Measurements from ENCODE around the gene TMEM94. TPM values are rescaled to one million over a fixed set of nuclear protein-coding genes. Genes with fewer than 3 reads are reported as not detected.
A peak's percentile ranks its signal among the peaks of the same experiment; 100 is the strongest.
"Not testable (repeated sequence)": the region's sequence is repeated elsewhere in the genome, so short reads cannot be mapped to it uniquely, and the experiment has no call there.

The TMEM94 gene
- total RNA-seq, 4 donors from 2014 or later: 128 to 708 (median 280) TPM

DNA sequence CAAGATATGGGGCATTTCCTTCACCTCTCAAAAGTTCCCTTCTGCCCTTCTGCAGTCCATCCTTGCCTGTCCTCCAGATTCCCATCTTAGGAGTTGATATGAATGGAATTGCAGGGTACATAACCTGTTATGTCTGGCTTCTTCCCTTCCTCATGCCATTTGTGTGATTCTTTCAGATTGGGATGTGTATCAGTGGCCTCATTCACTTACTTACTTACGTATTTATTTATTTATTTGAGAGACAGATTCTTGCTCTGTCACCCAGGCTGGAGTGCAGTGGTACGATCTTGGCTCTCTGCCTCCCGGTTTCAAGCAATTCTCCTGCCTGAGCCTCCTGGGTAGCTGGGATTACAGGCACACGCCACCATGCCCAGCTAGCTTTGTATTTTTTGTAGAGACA, 6.2 kb upstream of the TMEM94 start:
- Histone ChIP-seq H3K4me1 (peaks cover 0 to 8% (median under 1%) of the 10 kb centered on the region in 4 donors), H3K36me3 (no peaks in the 10 kb centered on the region), H3K27ac (no peak overlapping the region), H3K27me3 (no peaks in the 10 kb centered on the region), H3K4me3 (no peak overlapping the region), H3K9me3 (no peaks in the 10 kb centered on the region)
- in situ Hi-C loops (cut with MboI; ENCODE audit: low pct_ligation_motif_present in 1 of 4, low pct_unique_long_range_greater_than_20kb in 1 of 4, low sequenced_read_pairs in 3 of 4) (no loop called here), intact Hi-C loops (cut with DNase I; ENCODE audit: low total_unique reads) (no loop called here)
- 17 to 81% methylated on average over 1 to 4 of the region's 4 CpGs for WGBS, 2 donors (ENCODE audit: low coverage in 1 of 2)
- DNase-seq: no peak
- TF ChIP-seq EP300 (IDR thresholded peaks at IDR 0.05; ENCODE audit: low read depth): no peak
- TF ChIP-seq POLR2AphosphoS5 (IDR thresholded peaks at IDR 0.05): no peak

DNA sequence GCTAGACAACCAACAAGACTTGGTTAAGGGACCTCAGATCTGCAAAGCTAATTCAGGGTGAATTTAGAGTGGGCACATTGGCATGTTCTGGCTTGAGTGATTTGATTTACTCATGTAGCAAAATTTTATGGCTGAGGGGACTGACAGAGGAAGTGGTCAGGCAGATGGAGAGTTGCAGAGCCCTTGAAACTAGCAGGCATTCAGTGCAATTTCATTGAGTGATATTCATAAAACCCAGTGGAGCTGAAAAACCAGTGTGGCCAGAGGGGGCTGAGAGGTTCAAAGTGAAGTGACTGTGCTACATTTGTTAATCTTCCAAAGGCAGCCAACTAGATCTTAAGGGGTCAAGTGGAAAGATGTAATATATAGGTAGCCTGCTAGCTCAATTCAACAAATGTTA, 2.2 kb upstream of the TMEM94 start:
- in situ Hi-C loops (cut with MboI; ENCODE audit: low pct_ligation_motif_present in 1 of 4, low pct_unique_long_range_greater_than_20kb in 1 of 4, low sequenced_read_pairs in 3 of 4) (no loop called here), intact Hi-C loops (cut with DNase I; ENCODE audit: low total_unique reads) (no loop called here)
- H3K36me3 ChIP-seq: no peaks in the 10 kb centered on the region
- H3K27ac ChIP-seq: peak overlapping the region in 1 of 4 donors; percentile 62
- H3K4me1 ChIP-seq: peaks cover 17 to 39% (median 24%) of the 10 kb centered on the region in 4 donors
- no peak for DNase-seq
- no peaks in the 10 kb centered on the region for H3K27me3 ChIP-seq
- H3K4me3 ChIP-seq: no peak overlapping the region
- H3K9me3 ChIP-seq: no peaks in the 10 kb centered on the region
- no peak for TF ChIP-seq POLR2AphosphoS5 (IDR thresholded peaks at IDR 0.05)
- TF ChIP-seq POLR2A (IDR thresholded peaks at IDR 0.05): no peak
- TF ChIP-seq, protein P1, sequence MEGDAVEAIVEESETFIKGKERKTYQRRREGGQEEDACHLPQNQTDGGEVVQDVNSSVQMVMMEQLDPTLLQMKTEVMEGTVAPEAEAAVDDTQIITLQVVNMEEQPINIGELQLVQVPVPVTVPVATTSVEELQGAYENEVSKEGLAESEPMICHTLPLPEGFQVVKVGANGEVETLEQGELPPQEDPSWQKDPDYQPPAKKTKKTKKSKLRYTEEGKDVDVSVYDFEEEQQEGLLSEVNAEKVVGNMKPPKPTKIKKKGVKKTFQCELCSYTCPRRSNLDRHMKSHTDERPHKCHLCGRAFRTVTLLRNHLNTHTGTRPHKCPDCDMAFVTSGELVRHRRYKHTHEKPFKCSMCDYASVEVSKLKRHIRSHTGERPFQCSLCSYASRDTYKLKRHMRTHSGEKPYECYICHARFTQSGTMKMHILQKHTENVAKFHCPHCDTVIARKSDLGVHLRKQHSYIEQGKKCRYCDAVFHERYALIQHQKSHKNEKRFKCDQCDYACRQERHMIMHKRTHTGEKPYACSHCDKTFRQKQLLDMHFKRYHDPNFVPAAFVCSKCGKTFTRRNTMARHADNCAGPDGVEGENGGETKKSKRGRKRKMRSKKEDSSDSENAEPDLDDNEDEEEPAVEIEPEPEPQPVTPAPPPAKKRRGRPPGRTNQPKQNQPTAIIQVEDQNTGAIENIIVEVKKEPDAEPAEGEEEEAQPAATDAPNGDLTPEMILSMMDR (IDR thresholded peaks at IDR 0.05): no peak
- TF ChIP-seq EP300 (IDR thresholded peaks at IDR 0.05; ENCODE audit: low read depth): no peak

DNA sequence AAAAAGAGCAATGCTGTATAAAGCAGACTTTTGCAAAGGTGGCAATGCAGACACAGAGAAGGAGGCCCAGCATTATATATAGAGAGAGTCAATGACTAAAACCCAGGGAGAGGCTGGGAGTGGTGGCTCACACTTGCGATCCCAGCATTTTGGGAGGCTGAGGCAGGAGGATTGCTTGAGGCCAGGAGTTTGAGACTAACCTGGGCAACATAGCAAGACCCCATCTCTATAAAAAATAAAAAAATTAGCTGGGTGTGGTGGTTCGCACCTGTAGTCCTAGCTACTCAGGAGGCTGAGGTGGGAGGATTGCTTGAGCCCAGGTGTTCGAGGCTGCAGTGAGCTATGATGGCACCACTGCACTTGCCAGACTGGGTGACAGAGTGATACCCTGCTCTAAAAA, 1.8 kb upstream of the TMEM94 start:
- peaks cover 20 to 44% (median 26%) of the 10 kb centered on the region in 4 donors for H3K4me1 ChIP-seq
- H3K4me3 ChIP-seq; intact Hi-C loops (cut with DNase I; ENCODE audit: low total_unique reads); H3K27ac ChIP-seq; in situ Hi-C loops (cut with MboI; ENCODE audit: low pct_ligation_motif_present in 1 of 4, low pct_unique_long_range_greater_than_20kb in 1 of 4, low sequenced_read_pairs in 3 of 4); H3K27me3 ChIP-seq; H3K36me3 ChIP-seq; H3K9me3 ChIP-seq; DNase-seq: not testable (repeated sequence)
- WGBS, 2 donors (ENCODE audit: low coverage in 1 of 2): 95 to 100% methylated on average over 3 of the region's 3 CpGs

DNA sequence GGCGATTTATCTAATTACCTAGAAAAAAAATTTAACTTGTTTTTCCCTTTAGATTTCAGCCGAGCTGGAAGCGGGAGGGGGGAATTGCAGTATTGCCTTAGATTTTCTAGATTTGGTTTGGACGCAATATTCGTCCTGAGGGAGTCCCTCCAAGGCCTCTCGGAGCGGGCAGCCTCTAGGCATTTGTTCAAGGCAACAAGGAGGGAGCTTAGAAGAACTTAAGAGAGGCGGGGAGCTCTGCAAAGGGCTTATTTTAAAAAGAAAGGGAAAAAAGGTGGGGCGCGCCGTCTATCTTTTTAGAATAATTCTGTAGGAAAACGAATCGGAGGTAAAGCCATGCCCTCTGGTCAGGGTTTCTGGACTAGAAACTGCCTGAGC, 407 bp upstream of the TMEM94 start:
- intact Hi-C loops (cut with DNase I; ENCODE audit: low total_unique reads): no loop called here
- in situ Hi-C loops (cut with MboI; ENCODE audit: low pct_ligation_motif_present in 1 of 4, low pct_unique_long_range_greater_than_20kb in 1 of 4, low sequenced_read_pairs in 3 of 4): no loop called here
- TF ChIP-seq POLR2A (IDR thresholded peaks at IDR 0.05) (peak; percentile 55), EP300 (IDR thresholded peaks at IDR 0.05; ENCODE audit: low read depth) (no peak), POLR2AphosphoS5 (IDR thresholded peaks at IDR 0.05) (no peak)
- TF ChIP-seq, protein P1 (IDR thresholded peaks at IDR 0.05): no peak

DNA sequence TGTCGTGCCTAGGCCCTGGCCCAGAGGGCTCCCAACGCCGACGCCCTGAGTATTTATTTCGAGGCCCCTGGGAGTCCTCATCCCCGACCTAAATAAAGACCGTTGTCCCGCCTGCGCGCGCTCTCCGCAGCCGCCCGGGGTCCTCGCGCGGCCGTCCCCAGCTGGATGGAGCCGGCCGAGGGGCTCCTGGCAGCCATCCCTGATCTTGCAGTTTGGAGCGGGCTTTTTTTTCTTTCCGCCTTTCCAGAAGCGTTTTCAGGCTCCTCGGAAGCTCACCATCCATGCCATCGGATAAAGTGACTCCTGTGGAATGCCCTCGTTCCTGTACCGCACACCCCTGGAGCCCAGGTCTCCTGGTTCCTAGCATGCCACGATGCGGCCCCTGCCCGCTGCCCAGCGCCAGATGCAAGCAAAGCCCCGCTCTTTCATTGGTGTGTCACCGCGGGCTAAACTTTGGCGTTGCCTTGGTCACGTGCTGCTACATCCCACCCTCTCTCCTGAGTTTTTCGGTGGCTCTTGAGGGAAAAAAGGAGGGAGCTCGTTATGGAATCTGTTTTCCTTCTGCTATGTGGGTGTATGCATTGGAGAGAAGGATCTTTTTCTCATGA, 716 bp downstream of the TMEM94 start:
- Histone ChIP-seq H3K36me3 (no peaks in the 10 kb centered on the region), H3K9me3 (no peaks in the 10 kb centered on the region), H3K4me1 (peaks cover 25 to 55% (median 35%) of the 10 kb centered on the region in 4 donors), H3K27ac (peak overlapping the region; percentile 80 to 94 (median 90)), H3K27me3 (no peaks in the 10 kb centered on the region), H3K4me3 (peak overlapping the region; percentile 62 to 97 (median 84))
- in situ Hi-C loops (cut with MboI; ENCODE audit: low pct_ligation_motif_present in 1 of 4, low pct_unique_long_range_greater_than_20kb in 1 of 4, low sequenced_read_pairs in 3 of 4) (no loop called here), intact Hi-C loops (cut with DNase I; ENCODE audit: low total_unique reads) (no loop called here)
- 2 to 3% methylated on average over 6 to 37 of the region's 38 CpGs for WGBS, 2 donors (ENCODE audit: low coverage in 1 of 2)
- DNase-seq: no peak
- no peak for TF ChIP-seq EP300 (IDR thresholded peaks at IDR 0.05; ENCODE audit: low read depth)
- TF ChIP-seq, protein P1 (IDR thresholded peaks at IDR 0.05): no peak
- TF ChIP-seq POLR2A (IDR thresholded peaks at IDR 0.05): no peak
- TF ChIP-seq POLR2AphosphoS5 (IDR thresholded peaks at IDR 0.05): no peak

More for the DNA sequence above, 407 bp upstream of the TMEM94 start:
- H3K36me3 ChIP-seq: no peaks in the 10 kb centered on the region
- no peaks in the 10 kb centered on the region for H3K9me3 ChIP-seq
- peak overlapping the region; percentile 80 to 94 (median 90) for H3K27ac ChIP-seq
- H3K4me3 ChIP-seq: peak overlapping the region; percentile 11 to 97 (median 74)
- H3K27me3 ChIP-seq: no peaks in the 10 kb centered on the region
- H3K4me1 ChIP-seq: peaks cover 25 to 55% (median 35%) of the 10 kb centered on the region in 4 donors
- DNase-seq: peak; percentile 27
- 7 to 11% methylated on average over 5 to 13 of the region's 13 CpGs for WGBS, 2 donors (ENCODE audit: low coverage in 1 of 2)
